ENCODE results near the gene TRAPPC10. TPM values are rescaled to one million over a fixed set of nuclear protein-coding genes. Genes with fewer than 3 reads are reported as not detected.

TRAPPC10 gene
- total RNA-seq, 2 experiments from 2014 or later: 46.1 to 50.5 TPM

GRCh38 chr21:44052071-44052829, 40.1 kb downstream of the TRAPPC10 start:
- DNase-seq: no peak
- Mint-ChIP-seq H3K27me3 (no peaks in the 10 kb centered on the region), H3K36me3 (peaks cover 26% of the 10 kb centered on the region), H3K4me1 (ENCODE audit: low read depth) (peaks cover 34% of the 10 kb centered on the region), H3K27ac (peak overlapping the region; percentile 25), H3K4me3 (no peak overlapping the region), H3K9me3 (no peaks in the 10 kb centered on the region)
- intact Hi-C loops (cut with micrococcal nuclease): no loop called here
- ChIA-PET POLR2A (no interaction called here), CTCF (no interaction called here)

GRCh38 chr21:44052830-44053226, 40.7 kb downstream of the TRAPPC10 start:
- Mint-ChIP-seq H3K27me3 (no peaks in the 10 kb centered on the region), H3K4me3 (no peak overlapping the region), H3K27ac (no peak overlapping the region), H3K9me3 (no peaks in the 10 kb centered on the region), H3K36me3 (peaks cover 22% of the 10 kb centered on the region), H3K4me1 (ENCODE audit: low read depth) (peaks cover 36% of the 10 kb centered on the region)
- POLR2A ChIA-PET: no interaction called here
- CTCF ChIA-PET: no interaction called here
- intact Hi-C loops (cut with micrococcal nuclease): no loop called here
- DNase-seq: no peak

GRCh38 chr21:44053567-44053966, 41.5 kb downstream of the TRAPPC10 start:
- intact Hi-C loops (cut with micrococcal nuclease): no loop called here
- peaks cover 28% of the 10 kb centered on the region for H3K36me3 Mint-ChIP-seq
- no peak for DNase-seq
- H3K4me1 Mint-ChIP-seq (ENCODE audit: low read depth): peaks cover 43% of the 10 kb centered on the region
- H3K27ac Mint-ChIP-seq: no peak overlapping the region
- no peak overlapping the region for H3K4me3 Mint-ChIP-seq
- H3K9me3 Mint-ChIP-seq: no peaks in the 10 kb centered on the region
- no peaks in the 10 kb centered on the region for H3K27me3 Mint-ChIP-seq
- ChIA-PET CTCF (no interaction called here), POLR2A (no interaction called here)

GRCh38 chr21:44054710-44055109, 42.6 kb downstream of the TRAPPC10 start:
- peak overlapping the region; percentile 94 for H3K27ac Mint-ChIP-seq
- CTCF ChIA-PET: no interaction called here
- intact Hi-C loops (cut with micrococcal nuclease): no loop called here
- H3K4me3 Mint-ChIP-seq: no peak overlapping the region
- POLR2A ChIA-PET: no interaction called here
- H3K36me3 Mint-ChIP-seq: peaks cover 33% of the 10 kb centered on the region
- DNase-seq: no peak
- no peaks in the 10 kb centered on the region for H3K9me3 Mint-ChIP-seq
- no peaks in the 10 kb centered on the region for H3K27me3 Mint-ChIP-seq
- peaks cover 47% of the 10 kb centered on the region for H3K4me1 Mint-ChIP-seq (ENCODE audit: low read depth)

GRCh38 chr21:44057055-44057454, 44.9 kb downstream of the TRAPPC10 start:
- ChIA-PET POLR2A (interaction anchor here (0.6 to 2.3 kb wide), 5 partner anchors 11 to 437 kb away, joined by 3 to 20 read pairs (median 3); no protein-coding TSS in a partner anchor), CTCF (interaction anchor here (1.8 kb wide), 1 partner anchor 268 kb away, joined by 6 read pairs; the partner anchor contains the start of gene RRP1)
- intact Hi-C loops (cut with micrococcal nuclease): loop anchor here (1.0 kb wide), 1 partner anchor 8 kb away; no protein-coding TSS in a partner anchor
- peaks cover 48% of the 10 kb centered on the region for H3K4me1 Mint-ChIP-seq (ENCODE audit: low read depth)
- peaks cover 35% of the 10 kb centered on the region for H3K36me3 Mint-ChIP-seq
- DNase-seq: no peak
- no peak overlapping the region for H3K4me3 Mint-ChIP-seq
- no peaks in the 10 kb centered on the region for H3K9me3 Mint-ChIP-seq
- peak overlapping the region; percentile 94 for H3K27ac Mint-ChIP-seq
- H3K27me3 Mint-ChIP-seq: no peaks in the 10 kb centered on the region

- ChIA-PET POLR2A (interaction anchor here (0.6 to 2.3 kb wide), 3 partner anchors 23 to 268 kb away, joined by 3 to 20 read pairs (median 4); no protein-coding TSS in a partner anchor), CTCF (interaction anchor here (1.0 to 1.8 kb wide), 3 partner anchors 47 to 422 kb away, joined by 3 to 6 read pairs (median 4); partner anchors contain the start of genes RRP1 and TRAPPC10)
- intact Hi-C loops (cut with micrococcal nuclease): loop anchor here (1.0 kb wide), 1 partner anchor 7 kb away; no protein-coding TSS in a partner anchor
- Mint-ChIP-seq H3K27me3 (no peaks in the 10 kb centered on the region), H3K4me3 (peak overlapping the region; percentile 78), H3K9me3 (no peaks in the 10 kb centered on the region), H3K4me1 (ENCODE audit: low read depth) (peaks cover 48% of the 10 kb centered on the region), H3K36me3 (peaks cover 34% of the 10 kb centered on the region), H3K27ac (peak overlapping the region; percentile 94)
- DNase-seq: peak; percentile 83
Observed at GRCh38 chr21:44057960-44058651, 46.0 kb downstream of the TRAPPC10 start.

- Mint-ChIP-seq H3K4me3 (peak overlapping the region; percentile 78), H3K36me3 (peaks cover 36% of the 10 kb centered on the region), H3K9me3 (no peaks in the 10 kb centered on the region), H3K27me3 (no peaks in the 10 kb centered on the region), H3K4me1 (ENCODE audit: low read depth) (peaks cover 48% of the 10 kb centered on the region), H3K27ac (peak overlapping the region; percentile 94)
- ChIA-PET CTCF (interaction anchor here (0.7 to 1.8 kb wide), 4 partner anchors 47 to 421 kb away, joined by 3 to 6 read pairs (median 4); partner anchors contain the start of genes RRP1 and TRAPPC10), POLR2A (interaction anchor here (0.9 to 2.3 kb wide), 2 partner anchors 25 to 269 kb away, joined by 4 to 20 read pairs; no protein-coding TSS in a partner anchor)
- intact Hi-C loops (cut with micrococcal nuclease): no loop called here
- DNase-seq: no peak
Observed at GRCh38 chr21:44058652-44058964, 46.5 kb downstream of the TRAPPC10 start.

- Mint-ChIP-seq H3K36me3 (peaks cover 37% of the 10 kb centered on the region), H3K4me1 (ENCODE audit: low read depth) (peaks cover 47% of the 10 kb centered on the region), H3K27ac (peak overlapping the region; percentile 94), H3K27me3 (no peaks in the 10 kb centered on the region), H3K9me3 (no peaks in the 10 kb centered on the region), H3K4me3 (peak overlapping the region; percentile 78)
- DNase-seq: no peak
- intact Hi-C loops (cut with micrococcal nuclease): no loop called here
- ChIA-PET POLR2A (interaction anchor here (0.9 to 2.3 kb wide), 2 partner anchors 25 to 269 kb away, joined by 4 to 20 read pairs; no protein-coding TSS in a partner anchor), CTCF (interaction anchor here (0.6 to 1.8 kb wide), 5 partner anchors 47 to 421 kb away, joined by 3 to 6 read pairs (median 3); partner anchors contain the start of genes RRP1 and TRAPPC10)
Observed at GRCh38 chr21:44058981-44059380, 46.9 kb downstream of the TRAPPC10 start.

- POLR2A ChIA-PET: no interaction called here
- H3K36me3 Mint-ChIP-seq: peaks cover 39% of the 10 kb centered on the region
- DNase-seq: no peak
- intact Hi-C loops (cut with micrococcal nuclease): no loop called here
- peaks cover 49% of the 10 kb centered on the region for H3K4me1 Mint-ChIP-seq (ENCODE audit: low read depth)
- H3K9me3 Mint-ChIP-seq: no peaks in the 10 kb centered on the region
- no peaks in the 10 kb centered on the region for H3K27me3 Mint-ChIP-seq
- CTCF ChIA-PET: interaction anchor here (0.6 kb wide), 1 partner anchor 77 kb away, joined by 3 read pairs; no protein-coding TSS in a partner anchor
- H3K27ac Mint-ChIP-seq: peak overlapping the region; percentile 56
- H3K4me3 Mint-ChIP-seq: no peak overlapping the region
Observed at GRCh38 chr21:44059710-44060109, 47.6 kb downstream of the TRAPPC10 start.

GRCh38 chr21:44062380-44062779, 50.3 kb downstream of the TRAPPC10 start:
- CTCF ChIA-PET: no interaction called here
- Mint-ChIP-seq H3K9me3 (no peaks in the 10 kb centered on the region), H3K4me3 (no peak overlapping the region)

GRCh38 chr21:44063151-44063912, 51.2 kb downstream of the TRAPPC10 start:
- Mint-ChIP-seq H3K4me1 (ENCODE audit: low read depth) (peaks cover 47% of the 10 kb centered on the region), H3K27me3 (no peaks in the 10 kb centered on the region), H3K27ac (peak overlapping the region; percentile 77), H3K9me3 (no peaks in the 10 kb centered on the region), H3K36me3 (peaks cover 47% of the 10 kb centered on the region), H3K4me3 (no peak overlapping the region)
- intact Hi-C loops (cut with micrococcal nuclease): no loop called here
- no peak for DNase-seq
- CTCF ChIA-PET: no interaction called here
- POLR2A ChIA-PET: interaction anchor here (1.3 to 1.4 kb wide), 2 partner anchors 22 to 50 kb away, joined by 3 to 5 read pairs; no protein-coding TSS in a partner anchor

More at GRCh38 chr21:44062380-44062779, 50.3 kb downstream of the TRAPPC10 start:
- POLR2A ChIA-PET: no interaction called here
- Mint-ChIP-seq H3K27me3 (no peaks in the 10 kb centered on the region), H3K27ac (no peak overlapping the region), H3K36me3 (peaks cover 47% of the 10 kb centered on the region), H3K4me1 (ENCODE audit: low read depth) (peaks cover 56% of the 10 kb centered on the region)
- intact Hi-C loops (cut with micrococcal nuclease): no loop called here
- no peak for DNase-seq

Measured in activated CD4-positive, alpha-beta memory T cell treated with anti-CD3 and anti-CD28 coated beads for 36 hours (primary cell).